ENCODE measurements around the gene WDR49. TPM values are rescaled to one million over a fixed set of nuclear protein-coding genes. Genes with fewer than 3 reads are reported as not detected.
"Not testable (repeated sequence)": the region's sequence is repeated elsewhere in the genome, so short reads cannot be mapped to it uniquely, and the experiment has no call there.

The WDR49 gene
- total RNA-seq, 1 experiment from 2014 or later = 1.2 TPM

GRCh38 chr3:167644611-167645010 lies 9.1 kb downstream of the WDR49 start:
- no peak for DNase-seq (ENCODE audit: low read depth)
- in situ Hi-C loops (cut with HindIII; ENCODE audit: low pct_unique_long_range_greater_than_20kb, low sequenced_read_pairs) = no loop called here

- no peak for DNase-seq (ENCODE audit: low read depth)
- in situ Hi-C loops (cut with HindIII; ENCODE audit: low pct_unique_long_range_greater_than_20kb, low sequenced_read_pairs) = no loop called here
Measured at GRCh38 chr3:167631471-167631870, 22.3 kb downstream of the WDR49 start.

- in situ Hi-C loops (cut with HindIII; ENCODE audit: low pct_unique_long_range_greater_than_20kb, low sequenced_read_pairs) = no loop called here
- no peak for DNase-seq (ENCODE audit: low read depth)
Measured at GRCh38 chr3:167626490-167626889, 27.3 kb downstream of the WDR49 start.

- in situ Hi-C loops (cut with HindIII; ENCODE audit: low pct_unique_long_range_greater_than_20kb, low sequenced_read_pairs) = no loop called here
- no peak for DNase-seq (ENCODE audit: low read depth)
Measured at GRCh38 chr3:167615030-167615429, 38.7 kb downstream of the WDR49 start.

GRCh38 chr3:167614196-167614595 lies 39.5 kb downstream of the WDR49 start:
- in situ Hi-C loops (cut with HindIII; ENCODE audit: low pct_unique_long_range_greater_than_20kb, low sequenced_read_pairs); DNase-seq (ENCODE audit: low read depth): not testable (repeated sequence)

GRCh38 chr3:167611718-167612117 lies 42.0 kb downstream of the WDR49 start:
- DNase-seq (ENCODE audit: low read depth) = no peak
- in situ Hi-C loops (cut with HindIII; ENCODE audit: low pct_unique_long_range_greater_than_20kb, low sequenced_read_pairs) = no loop called here

- in situ Hi-C loops (cut with HindIII; ENCODE audit: low pct_unique_long_range_greater_than_20kb, low sequenced_read_pairs) = no loop called here
- DNase-seq (ENCODE audit: low read depth) = no peak
Measured at GRCh38 chr3:167609156-167609555, 44.6 kb downstream of the WDR49 start.

- in situ Hi-C loops (cut with HindIII; ENCODE audit: low pct_unique_long_range_greater_than_20kb, low sequenced_read_pairs) = no loop called here
- DNase-seq (ENCODE audit: low read depth) = no peak
Measured at GRCh38 chr3:167606836-167607235, 46.9 kb downstream of the WDR49 start.

- in situ Hi-C loops (cut with HindIII; ENCODE audit: low pct_unique_long_range_greater_than_20kb, low sequenced_read_pairs) = no loop called here
- no peak for DNase-seq (ENCODE audit: low read depth)
Measured at GRCh38 chr3:167605871-167606270, 47.9 kb downstream of the WDR49 start.

- in situ Hi-C loops (cut with HindIII; ENCODE audit: low pct_unique_long_range_greater_than_20kb, low sequenced_read_pairs) = no loop called here
- no peak for DNase-seq (ENCODE audit: low read depth)
Measured at GRCh38 chr3:167602041-167602440, 51.7 kb downstream of the WDR49 start.

GRCh38 chr3:167587651-167588050 lies 66.1 kb downstream of the WDR49 start:
- in situ Hi-C loops (cut with HindIII; ENCODE audit: low pct_unique_long_range_greater_than_20kb, low sequenced_read_pairs) = no loop called here
- no peak for DNase-seq (ENCODE audit: low read depth)

- in situ Hi-C loops (cut with HindIII; ENCODE audit: low pct_unique_long_range_greater_than_20kb, low sequenced_read_pairs) = no loop called here
Measured at GRCh38 chr3:167575000-167575600, 78.6 kb downstream of the WDR49 start.

GRCh38 chr3:167572991-167573390 lies 80.8 kb downstream of the WDR49 start:
- in situ Hi-C loops (cut with HindIII; ENCODE audit: low pct_unique_long_range_greater_than_20kb, low sequenced_read_pairs) = no loop called here
- DNase-seq (ENCODE audit: low read depth) = no peak

More at GRCh38 chr3:167575000-167575600, 78.6 kb downstream of the WDR49 start:
- no peak for DNase-seq (ENCODE audit: low read depth)

GRCh38 chr3:167568634-167569033 lies 85.1 kb downstream of the WDR49 start:
- DNase-seq (ENCODE audit: low read depth) = no peak

GRCh38 chr3:167565489-167565888 lies 88.3 kb downstream of the WDR49 start:
- in situ Hi-C loops (cut with HindIII; ENCODE audit: low pct_unique_long_range_greater_than_20kb, low sequenced_read_pairs) = no loop called here
- no peak for DNase-seq (ENCODE audit: low read depth)

More at GRCh38 chr3:167568634-167569033, 85.1 kb downstream of the WDR49 start:
- in situ Hi-C loops (cut with HindIII; ENCODE audit: low pct_unique_long_range_greater_than_20kb, low sequenced_read_pairs) = no loop called here

GRCh38 chr3:167564612-167565011 lies 89.1 kb downstream of the WDR49 start:
- no peak for DNase-seq (ENCODE audit: low read depth)

GRCh38 chr3:167559924-167560323 lies 93.8 kb downstream of the WDR49 start:
- DNase-seq (ENCODE audit: low read depth) = no peak
- in situ Hi-C loops (cut with HindIII; ENCODE audit: low pct_unique_long_range_greater_than_20kb, low sequenced_read_pairs) = no loop called here

More at GRCh38 chr3:167564612-167565011, 89.1 kb downstream of the WDR49 start:
- in situ Hi-C loops (cut with HindIII; ENCODE audit: low pct_unique_long_range_greater_than_20kb, low sequenced_read_pairs) = no loop called here

GRCh38 chr3:167554898-167555297 lies 98.8 kb downstream of the WDR49 start:
- DNase-seq (ENCODE audit: low read depth) = no peak
- in situ Hi-C loops (cut with HindIII; ENCODE audit: low pct_unique_long_range_greater_than_20kb, low sequenced_read_pairs) = no loop called here

- in situ Hi-C loops (cut with HindIII; ENCODE audit: low pct_unique_long_range_greater_than_20kb, low sequenced_read_pairs) = no loop called here
- DNase-seq (ENCODE audit: low read depth) = no peak
Measured at GRCh38 chr3:167538081-167538480, 115.7 kb downstream of the WDR49 start.

GRCh38 chr3:167521006-167521355 lies 132.8 kb downstream of the WDR49 start:
- no peak for DNase-seq (ENCODE audit: low read depth)
- in situ Hi-C loops (cut with HindIII; ENCODE audit: low pct_unique_long_range_greater_than_20kb, low sequenced_read_pairs) = no loop called here
